ENCODE measurements around the gene ERF. TPM values are rescaled to one million over a fixed set of nuclear protein-coding genes. Genes with fewer than 3 reads are reported as not detected.
A peak's percentile ranks its signal among the peaks of the same experiment; 100 is the strongest.

Gene ERF
- total RNA-seq (10 to 100 TPM; 24.2 to 53.6 TPM), polyA plus RNA-seq (10 to 100 TPM; 35.2 to 50.8 TPM)
- long read RNA-seq, donor 1, transcript ERF-201 (4 exons, 2,698 nt) = major isoform, 12 of 18 reads
- long read RNA-seq, donor 1, partial matches to known transcripts = 0 of 18 reads
- long read RNA-seq, donor 1, other reads (novel, unspliced or antisense) = 0 of 18 reads
- long read RNA-seq, donor 2, partial matches to known transcripts = 0 of 3 reads
- long read RNA-seq, donor 2, other reads (novel, unspliced or antisense) = 0 of 3 reads
- long read RNA-seq, donor 3, partial matches to known transcripts = 0 of 6 reads
- long read RNA-seq, donor 3, other reads (novel, unspliced or antisense) = 0 of 6 reads
- long read RNA-seq, donor 4, transcript ERF-201 (4 exons, 2,698 nt) = major isoform, 9 of 11 reads
- long read RNA-seq, donor 4, partial matches to known transcripts = 0 of 11 reads
- long read RNA-seq, donor 4, other reads (novel, unspliced or antisense) = 0 of 11 reads
- long read RNA-seq, donor 5, transcript ERF-201 (4 exons, 2,698 nt) = major isoform, 15 of 16 reads
- long read RNA-seq, donor 5, partial matches to known transcripts = 0 of 16 reads
- long read RNA-seq, donor 5, other reads (novel, unspliced or antisense) = 0 of 16 reads

DNA sequence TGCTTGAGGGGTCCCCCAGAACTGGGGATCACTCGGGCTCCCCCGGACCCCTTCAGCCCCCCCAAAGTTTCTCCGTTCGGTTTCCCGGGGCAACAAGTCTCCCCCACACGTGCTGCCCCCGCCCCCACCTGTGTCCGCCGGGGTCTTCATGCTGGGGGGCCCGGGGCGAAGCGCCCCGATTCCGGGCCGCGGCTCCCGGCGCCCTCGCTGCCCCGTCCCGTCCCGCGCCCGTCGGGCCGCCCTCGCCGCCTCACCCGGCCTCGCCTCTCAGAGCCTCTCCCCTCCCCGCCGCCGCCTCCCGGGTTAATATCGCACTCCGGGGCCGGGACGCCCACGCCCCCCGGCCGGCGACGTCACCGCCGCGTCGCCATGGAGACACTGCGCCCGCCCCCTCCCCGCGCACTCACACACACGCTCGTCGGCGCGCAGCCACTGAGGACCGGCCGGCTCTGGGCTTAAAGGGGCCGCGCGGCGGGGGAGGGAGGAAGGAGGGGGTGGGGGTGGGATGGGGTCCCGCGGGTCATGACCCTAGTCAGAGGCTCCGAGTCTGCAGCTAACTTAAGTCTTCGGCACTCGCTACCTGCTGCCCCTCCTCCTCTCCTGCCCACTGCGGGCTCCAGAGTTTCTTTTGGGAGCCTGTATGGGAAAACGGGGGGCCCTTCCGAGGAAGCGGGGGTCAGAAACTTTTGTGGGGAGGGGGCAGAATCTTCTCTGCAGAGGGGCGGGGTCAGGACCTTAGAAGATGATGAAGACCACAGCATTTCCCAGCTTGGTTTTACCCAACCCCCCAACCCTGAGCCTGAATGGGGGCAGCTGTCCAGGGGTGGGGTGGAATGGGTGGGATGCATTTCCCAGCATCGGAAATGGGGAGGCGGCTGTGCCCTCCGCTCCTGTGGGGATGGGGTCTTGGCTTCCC lies at the start of gene ERF:
ERF (minus strand) TSS at position 279 of the 916 bp plus-strand sequence; CDS start at position 150, 129 bp downstream.
- WGBS, 2 donors = 1% methylated on average over 65 to 75 of the region's 75 CpGs

DNA sequence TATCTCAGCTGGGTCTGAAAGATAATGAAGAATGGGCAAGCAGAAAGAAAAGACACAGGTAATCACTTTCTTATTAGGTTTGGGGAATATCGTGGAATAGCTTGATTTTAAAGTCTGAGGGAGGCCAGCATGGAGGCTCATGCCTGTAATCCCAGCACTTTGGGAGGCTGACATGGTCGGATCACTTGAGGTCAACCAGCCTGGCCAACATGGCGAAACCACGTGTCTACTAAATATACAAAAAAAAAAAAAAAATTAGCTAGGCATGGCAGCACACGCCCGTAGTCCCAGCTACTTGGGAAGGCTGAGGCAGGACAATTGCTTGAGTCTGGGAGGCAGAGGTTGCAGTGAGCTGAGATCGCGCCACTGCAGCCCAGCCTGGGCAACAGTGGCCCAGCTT lies 48.9 kb upstream of the ERF start:
- 87 to 94% methylated on average over 8 of the region's 8 CpGs for WGBS, 2 donors
- TF ChIP-seq, protein P1, sequence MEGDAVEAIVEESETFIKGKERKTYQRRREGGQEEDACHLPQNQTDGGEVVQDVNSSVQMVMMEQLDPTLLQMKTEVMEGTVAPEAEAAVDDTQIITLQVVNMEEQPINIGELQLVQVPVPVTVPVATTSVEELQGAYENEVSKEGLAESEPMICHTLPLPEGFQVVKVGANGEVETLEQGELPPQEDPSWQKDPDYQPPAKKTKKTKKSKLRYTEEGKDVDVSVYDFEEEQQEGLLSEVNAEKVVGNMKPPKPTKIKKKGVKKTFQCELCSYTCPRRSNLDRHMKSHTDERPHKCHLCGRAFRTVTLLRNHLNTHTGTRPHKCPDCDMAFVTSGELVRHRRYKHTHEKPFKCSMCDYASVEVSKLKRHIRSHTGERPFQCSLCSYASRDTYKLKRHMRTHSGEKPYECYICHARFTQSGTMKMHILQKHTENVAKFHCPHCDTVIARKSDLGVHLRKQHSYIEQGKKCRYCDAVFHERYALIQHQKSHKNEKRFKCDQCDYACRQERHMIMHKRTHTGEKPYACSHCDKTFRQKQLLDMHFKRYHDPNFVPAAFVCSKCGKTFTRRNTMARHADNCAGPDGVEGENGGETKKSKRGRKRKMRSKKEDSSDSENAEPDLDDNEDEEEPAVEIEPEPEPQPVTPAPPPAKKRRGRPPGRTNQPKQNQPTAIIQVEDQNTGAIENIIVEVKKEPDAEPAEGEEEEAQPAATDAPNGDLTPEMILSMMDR (IDR thresholded peaks at IDR 0.05; ENCODE audit: control extremely low read depth, extremely low read depth) = no peak
- H3K27ac ChIP-seq (ENCODE audit: low read depth in 1 of 2, low read length in 1 of 2) = no peak overlapping the region
- H3K9ac ChIP-seq (ENCODE audit: insufficient read depth in 1 of 2, low read length in 2 of 2) = no peak overlapping the region
- no peaks in the 10 kb centered on the region for H3K9me3 ChIP-seq (ENCODE audit: control insufficient read depth in 4 of 4, insufficient read depth in 3 of 4, low read length in 3 of 4)
- H3K4me3 ChIP-seq = no peak overlapping the region
- no peak for ATAC-seq (ENCODE audit: insufficient read depth, low FRiP score)
- no peak for DNase-seq
- H3K27me3 ChIP-seq (ENCODE audit: control insufficient read depth in 3 of 3, insufficient read depth in 3 of 3, low read length in 2 of 3) = no peaks in the 10 kb centered on the region
- peaks cover 0 to 4% (median 0%) of the 10 kb centered on the region in 4 donors for H3K36me3 ChIP-seq (ENCODE audit: control insufficient read depth in 4 of 4, insufficient read depth in 4 of 4, low read length in 4 of 4)
- H3K4me1 ChIP-seq (ENCODE audit: control insufficient read depth in 5 of 5, insufficient read depth in 5 of 5, low read length in 5 of 5) = peaks cover 0 to 17% (median 4%) of the 10 kb centered on the region in 5 donors

More for the DNA sequence above, at the start of gene ERF:
- Histone ChIP-seq H3K4me1 (ENCODE audit: control insufficient read depth in 5 of 5, insufficient read depth in 5 of 5, low read length in 5 of 5) (peaks cover 12 to 35% (median 15%) of the 10 kb centered on the region in 5 donors), H3K4me3 (peak within 1 kb of the TSS; percentile 73), H3K27ac (ENCODE audit: low read depth in 1 of 2, low read length in 1 of 2) (peak within 1 kb of the TSS; percentile 98 to 99), H3K9me3 (ENCODE audit: control insufficient read depth in 4 of 4, insufficient read depth in 3 of 4, low read length in 3 of 4) (no peaks in the 10 kb centered on the region), H3K36me3 (ENCODE audit: control insufficient read depth in 4 of 4, insufficient read depth in 4 of 4, low read length in 4 of 4) (peaks cover 0 to under 1% (median under 1%) of the 10 kb centered on the region in 4 donors), H3K9ac (ENCODE audit: insufficient read depth in 1 of 2, low read length in 2 of 2) (peak within 1 kb of the TSS; percentile 63 to 67), H3K27me3 (ENCODE audit: control insufficient read depth in 3 of 3, insufficient read depth in 3 of 3, low read length in 2 of 3) (no peaks in the 10 kb centered on the region)
- DNase-seq (peak; percentile 94 to 96 (median 96)), ATAC-seq (ENCODE audit: insufficient read depth, low FRiP score) (peak; percentile 89)
- TF ChIP-seq, protein P1 (IDR thresholded peaks at IDR 0.05; ENCODE audit: control extremely low read depth, extremely low read depth) = no peak

DNA sequence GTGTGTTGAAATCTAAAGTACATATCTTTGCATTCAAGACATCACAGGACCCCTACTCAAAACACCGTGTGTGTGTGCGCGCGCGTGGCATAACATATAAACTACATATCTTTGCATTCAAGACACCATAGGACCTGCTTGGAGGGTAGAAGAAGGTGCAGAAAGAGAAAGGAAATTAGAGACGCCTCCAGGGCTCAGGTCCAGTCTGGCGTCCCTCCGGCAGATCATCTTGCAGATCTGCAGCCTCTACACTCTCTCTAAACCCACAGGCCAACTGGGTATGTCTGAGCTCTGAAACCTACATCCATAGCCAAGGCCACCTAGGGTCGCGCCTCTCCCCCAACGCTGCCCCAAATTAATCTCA lies 48.2 kb upstream of the ERF start:
- Histone ChIP-seq H3K9ac (ENCODE audit: insufficient read depth in 1 of 2, low read length in 2 of 2) (no peak overlapping the region), H3K9me3 (ENCODE audit: control insufficient read depth in 4 of 4, insufficient read depth in 3 of 4, low read length in 3 of 4) (no peaks in the 10 kb centered on the region), H3K4me3 (no peak overlapping the region), H3K27me3 (ENCODE audit: control insufficient read depth in 3 of 3, insufficient read depth in 3 of 3, low read length in 2 of 3) (no peaks in the 10 kb centered on the region), H3K27ac (ENCODE audit: low read depth in 1 of 2, low read length in 1 of 2) (no peak overlapping the region), H3K36me3 (ENCODE audit: control insufficient read depth in 4 of 4, insufficient read depth in 4 of 4, low read length in 4 of 4) (peaks cover 0 to 4% (median 0%) of the 10 kb centered on the region in 4 donors), H3K4me1 (ENCODE audit: control insufficient read depth in 5 of 5, insufficient read depth in 5 of 5, low read length in 5 of 5) (peaks cover 0 to 17% (median 4%) of the 10 kb centered on the region in 5 donors)
- DNase-seq (no peak), ATAC-seq (ENCODE audit: insufficient read depth, low FRiP score) (no peak)
- 62 to 81% methylated on average over 11 of the region's 11 CpGs for WGBS, 2 donors
- TF ChIP-seq, protein P1 (IDR thresholded peaks at IDR 0.05; ENCODE audit: control extremely low read depth, extremely low read depth) = no peak
